Endometrial microvascular endothelial cells (primary cell): Measurements from ENCODE around the gene PGS1. TPM values are rescaled to one million over a fixed set of nuclear protein-coding genes. Genes with fewer than 3 reads are reported as not detected.

Experiments
- in situ Hi-C: cut with HindIII; loops from 2 replicates; pipeline ENCODE4 v1.10.0; 2017; ENCODE audit warnings: low sequenced_read_pairs, low pct_unique_long_range_greater_than_20kb; ENCODE audit errors: inconsistent ontology term
- total RNA-seq: library from RNA; depleted of rRNA; stranded (reverse); fragments of >200 nt; gene quantifications from one replicate; pipeline ENCODE4 v1.2.3, GENCODE V29; 2015; ENCODE audit errors: inconsistent ontology term

PGS1 gene
- total RNA-seq, 1 donor from 2014 or later = 37.5 TPM

GRCh38 chr17:78417531-78417909 lies 39.1 kb downstream of the PGS1 start:
- in situ Hi-C loops = no loop called here

- in situ Hi-C loops = no loop called here
Measured at GRCh38 chr17:78418326-78419026, 40.0 kb downstream of the PGS1 start.

- in situ Hi-C loops = no loop called here
Measured at GRCh38 chr17:78419970-78420815, 41.7 kb downstream of the PGS1 start.

- in situ Hi-C loops = no loop called here
Measured at GRCh38 chr17:78421084-78421533, 42.7 kb downstream of the PGS1 start.

- in situ Hi-C loops = no loop called here
Measured at GRCh38 chr17:78421534-78422266, 43.3 kb downstream of the PGS1 start.

- in situ Hi-C loops = no loop called here
Measured at GRCh38 chr17:78422267-78422605, 43.8 kb downstream of the PGS1 start.

- in situ Hi-C loops = no loop called here
Measured at GRCh38 chr17:78422872-78423588, 44.6 kb downstream of the PGS1 start.

- in situ Hi-C loops = no loop called here
Measured at GRCh38 chr17:78423961-78424675, 45.7 kb downstream of the PGS1 start.

- in situ Hi-C loops = no loop called here
Measured at GRCh38 chr17:78425429-78425828, 47.0 kb downstream of the PGS1 start.

GRCh38 chr17:78426293-78426879 lies 47.9 kb downstream of the PGS1 start:
- in situ Hi-C loops = no loop called here

- in situ Hi-C loops = no loop called here
Measured at GRCh38 chr17:78427140-78427539, 48.7 kb downstream of the PGS1 start.

- in situ Hi-C loops = no loop called here
Measured at GRCh38 chr17:78428025-78428575, 49.7 kb downstream of the PGS1 start.

GRCh38 chr17:78428836-78429617 lies 50.6 kb downstream of the PGS1 start:
- in situ Hi-C loops = no loop called here

GRCh38 chr17:78429618-78429995 lies 51.2 kb downstream of the PGS1 start:
- in situ Hi-C loops = no loop called here

GRCh38 chr17:78430892-78431691 lies 52.6 kb downstream of the PGS1 start:
- in situ Hi-C loops = no loop called here

GRCh38 chr17:78431692-78431958 lies 53.2 kb downstream of the PGS1 start:
- in situ Hi-C loops = no loop called here
